ENCODE measurements around the gene TM9SF3.
"Not testable (repeated sequence)": the region's sequence is repeated elsewhere in the genome, so short reads cannot be mapped to it uniquely, and the experiment has no call there.

DNA sequence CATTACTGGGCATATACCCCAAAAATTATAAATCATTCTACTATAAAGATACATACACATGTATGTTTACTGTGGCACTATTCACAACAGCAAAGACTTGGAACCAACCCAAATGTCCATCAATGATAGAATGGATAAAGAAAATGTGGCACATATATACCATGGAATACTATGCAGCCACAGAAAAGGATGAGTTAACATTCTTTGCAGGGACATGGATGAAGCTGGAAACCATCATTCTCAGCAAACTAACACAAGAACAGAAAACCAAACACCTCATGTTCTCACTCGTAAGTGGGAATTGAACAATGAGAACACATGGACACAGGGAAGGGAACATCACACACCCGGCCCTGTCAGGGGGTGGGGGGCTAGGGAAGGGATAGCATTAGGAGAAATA, 12.2 kb downstream of the TM9SF3 start:
- TF ChIP-seq POLR2A, POLR2AphosphoS5 (IDR thresholded peaks at IDR 0.05; ENCODE audit: low read depth, low read length): not testable (repeated sequence)
